Retinal pigment epithelial cell (primary cell): ENCODE measurements around the gene TBC1D23.
A peak's percentile ranks its signal among the peaks of the same experiment; 100 is the strongest.
"Not testable (repeated sequence)": the region's sequence is repeated elsewhere in the genome, so short reads cannot be mapped to it uniquely, and the experiment has no call there.

ENCODE experiments used
- DNase-seq: peaks from one replicate; pipeline ENCODE4 v3.0.0-alpha.2; 2010; ENCODE audit warnings: low read depth
- H3K4me3 ChIP-seq: 2 replicates; pipeline ENCODE4 v1.5.1; 2011; ENCODE audit warnings: mild to moderate bottlenecking, low read length, control low read depth, moderate library complexity
- CTCF ChIP-seq: conservative IDR thresholded peaks from 2 replicates; pipeline ENCODE4 v1.5.1; 2011; ENCODE audit warnings: low read depth, low read length, control low read depth, inconsistent platforms

TBC1D23 gene

GRCh38 chr3:100265016-100265415, 4.2 kb downstream of the TBC1D23 start:
- no peak for TF ChIP-seq CTCF
- no peak overlapping the region for H3K4me3 ChIP-seq
- DNase-seq: no peak

- no peak overlapping the region for H3K4me3 ChIP-seq
- TF ChIP-seq CTCF: no peak
- no peak for DNase-seq
Measured at GRCh38 chr3:100266531-100266930, 5.7 kb downstream of the TBC1D23 start.

- no peak for TF ChIP-seq CTCF
- H3K4me3 ChIP-seq: no peak overlapping the region
- DNase-seq: no peak
Measured at GRCh38 chr3:100268156-100268555, 7.4 kb downstream of the TBC1D23 start.

- no peak for DNase-seq
- no peak for TF ChIP-seq CTCF
- H3K4me3 ChIP-seq: no peak overlapping the region
Measured at GRCh38 chr3:100269001-100269400, 8.2 kb downstream of the TBC1D23 start.

- no peak overlapping the region for H3K4me3 ChIP-seq
- peak; percentile 99 for DNase-seq
- no peak for TF ChIP-seq CTCF
Measured at GRCh38 chr3:100269410-100270214, 8.8 kb downstream of the TBC1D23 start.

GRCh38 chr3:100270215-100270583, 9.4 kb downstream of the TBC1D23 start:
- DNase-seq: no peak
- TF ChIP-seq CTCF: no peak
- H3K4me3 ChIP-seq: no peak overlapping the region

GRCh38 chr3:100271522-100271921, 10.7 kb downstream of the TBC1D23 start:
- no peak for DNase-seq
- H3K4me3 ChIP-seq: no peak overlapping the region
- TF ChIP-seq CTCF: no peak

GRCh38 chr3:100272797-100273611, 12.2 kb downstream of the TBC1D23 start:
- not testable (repeated sequence) for H3K4me3 ChIP-seq, DNase-seq
